HepG2 (cell line): ENCODE results near the gene SLIT1. TPM values are rescaled to one million over a fixed set of nuclear protein-coding genes. Genes with fewer than 3 reads are reported as not detected.

Source experiments
- ARID3A ChIP-seq: IDR thresholded peaks from 2 replicates; pipeline ENCODE4 v1.6.1; 2012; ENCODE audit warnings: low read depth, low read length, improper control_type of control experiment
- ATRX ChIP-seq: sonication (generic); formaldehyde crosslinking; IDR thresholded peaks from 2 replicates; pipeline ENCODE4 v1.4.0; 2020; ENCODE audit warnings: missing genetic modification reagents, borderline replicate concordance
- BCLAF1 ChIP-seq: fragments of 450-650 bp; IDR thresholded peaks from 2 replicates; pipeline ENCODE4 v1.6.1; 2017; ENCODE audit warnings: mild to moderate bottlenecking
- E2F1 ChIP-seq: sonication (generic); formaldehyde crosslinking; IDR thresholded peaks from 2 replicates; pipeline ENCODE4 v1.5.0; 2020; ENCODE audit warnings: missing genetic modification reagents
- E2F5 ChIP-seq: sonication (generic); formaldehyde crosslinking; conservative IDR thresholded peaks from 2 replicates; pipeline ENCODE4 v1.4.0; 2020; ENCODE audit warnings: missing genetic modification reagents
- ETV5 ChIP-seq: IDR thresholded peaks from 2 replicates; pipeline ENCODE4 v1.6.1; 2018; ENCODE audit warnings: missing biosample characterization, missing genetic modification reagents, inconsistent platforms, borderline replicate concordance
- IRF2 ChIP-seq: IDR thresholded peaks from 2 replicates; pipeline ENCODE4 v1.6.1; 2018; ENCODE audit warnings: missing genetic modification reagents, missing compliant biosample characterization
- KDM3A ChIP-seq: IDR thresholded peaks from 2 replicates; pipeline ENCODE4 v1.6.1; 2018; ENCODE audit warnings: low read depth, missing compliant biosample characterization
- PRMT3 ChIP-seq: sonication (generic); formaldehyde crosslinking; IDR thresholded peaks from 2 replicates; pipeline ENCODE4 v1.8.1; 2022; ENCODE audit warnings: low read depth, mild to moderate bottlenecking, moderate library complexity, missing genetic modification reagents, borderline replicate concordance
- RFX3 ChIP-seq: IDR thresholded peaks from 2 replicates; pipeline ENCODE4 v1.6.1; 2016; ENCODE audit warnings: missing biosample characterization, missing genetic modification reagents
- SALL1 ChIP-seq: sonication (generic); formaldehyde crosslinking; IDR thresholded peaks from 2 replicates; pipeline ENCODE4 v1.8.0; 2022; ENCODE audit warnings: mild to moderate bottlenecking, missing genetic modification reagents
- SSRP1 ChIP-seq: IDR thresholded peaks from 2 replicates; pipeline ENCODE4 v1.6.1; 2016; ENCODE audit warnings: control low read depth
- WIZ ChIP-seq: sonication (generic); formaldehyde crosslinking; IDR thresholded peaks from 2 replicates; pipeline ENCODE4 v1.5.1; 2020; ENCODE audit warnings: mild to moderate bottlenecking, missing genetic modification reagents
- ZBED4 ChIP-seq: sonication (generic); formaldehyde crosslinking; IDR thresholded peaks from 2 replicates; pipeline ENCODE4 v1.4.0; 2020; ENCODE audit warnings: missing genetic modification reagents, borderline replicate concordance
- ZNF333 ChIP-seq: sonication (generic); formaldehyde crosslinking; IDR thresholded peaks from 2 replicates; pipeline ENCODE4 v1.4.0; 2020; ENCODE audit warnings: mild to moderate bottlenecking, missing genetic modification reagents, borderline replicate concordance
- ZNF576 ChIP-seq: sonication (generic); formaldehyde crosslinking; IDR thresholded peaks from 2 replicates; pipeline ENCODE4 v1.4.0; 2020; ENCODE audit warnings: mild to moderate bottlenecking, missing genetic modification reagents
- ZNF691 ChIP-seq: sonication (generic); formaldehyde crosslinking; IDR thresholded peaks from 2 replicates; pipeline ENCODE4 v1.4.0; 2020; ENCODE audit warnings: missing genetic modification reagents, low read depth, mild to moderate bottlenecking, borderline replicate concordance
- polyA plus RNA-seq, 8 experiments: library from polyadenylated mRNA; depleted of rRNA in 3 of 8; stranded (reverse) in 7 of 8; unstranded in 1 of 8; fragments of >200 nt; fragmentation: Illumina TruSeq in 4 of 8; extraction: Trizol in 4 of 8; gene quantifications; 2 replicates each; pipeline versions ENCODE4 v1.2.1 to v1.2.3, GENCODE V29; 2011 to 2016; ENCODE audit warnings: low read depth in 4 of 8, missing spikeins in 1 of 8, mixed read lengths in 1 of 8; ENCODE audit not compliant: insufficient read depth in 1 of 8
- total RNA-seq, 5 experiments: library from RNA; depleted of rRNA; stranded (reverse); fragments of >200 nt; fragmentation: Illumina TruSeq; extraction: Trizol; gene quantifications; 2 replicates each; pipeline ENCODE4 v1.2.3, GENCODE V29; 2016; ENCODE audit warnings: low read depth in 1 of 5

Gene SLIT1
- total and polyA plus RNA-seq, 2 of the 13 experiments (the other 11 are each of a cell fraction or from before 2014, with no cell fraction given) = 0.09 to 0.33 TPM

- TF ChIP-seq ARID3A = no peak
- TF ChIP-seq SALL1 (CRISPR knock-in tag) = peak; percentile 72
- no peak for TF ChIP-seq RFX3 (CRISPR knock-in tag)
- no peak for TF ChIP-seq PRMT3 (CRISPR knock-in tag)
- no peak for TF ChIP-seq SSRP1 (CRISPR knock-in tag)
- no peak for TF ChIP-seq BCLAF1
- TF ChIP-seq ETV5 = peak; percentile 68; the same call in 1 of the 2 replicates
- no peak for TF ChIP-seq ATRX (CRISPR knock-in tag)
- 0 out of 2 replicates have a peak, but pooled peaks have one; percentile 57 for TF ChIP-seq KDM3A
- TF ChIP-seq E2F1 (CRISPR knock-in tag) = no peak
- no peak for TF ChIP-seq ZNF576 (CRISPR knock-in tag)
- no peak for TF ChIP-seq ZBED4 (CRISPR knock-in tag)
- no peak for TF ChIP-seq E2F5
- TF ChIP-seq ZNF691 (CRISPR knock-in tag) = peak; percentile 63; the same call in 1 of the 2 replicates
- TF ChIP-seq WIZ (CRISPR knock-in tag) = no peak
- TF ChIP-seq IRF2 (CRISPR knock-in tag) = 0 out of 2 replicates have a peak, but pooled peaks have one; percentile 12
- 0 out of 2 replicates have a peak, but pooled peaks have one; percentile 12 for TF ChIP-seq ZNF333 (CRISPR knock-in tag)
Measured at GRCh38 chr10:96998329-96998888, 187.3 kb downstream of the SLIT1 start (continued).
